CD4-positive, alpha-beta T cell treated with Interleukin-10 for 1 hour (primary cell): Measurements from ENCODE around the gene USP22.
A peak's percentile ranks its signal among the peaks of the same experiment; 100 is the strongest.

Source experiments
- DNase-seq: peaks from one replicate; pipeline ENCODE4 v3.0.0-alpha.2; 2020

The USP22 gene

GRCh38 chr17:21044971-21045370 lies 2.2 kb upstream of the USP22 start:
- no peak for DNase-seq

- peak; percentile 96 for DNase-seq
Observed at GRCh38 chr17:21043296-21044232, 753 bp upstream of the USP22 start.

GRCh38 chr17:21041741-21042457 lies 912 bp downstream of the USP22 start:
- peak; percentile 75 for DNase-seq

- peak; percentile 57 for DNase-seq
Observed at GRCh38 chr17:21039839-21040575, 2.8 kb downstream of the USP22 start.

- DNase-seq, result no peak
Observed at GRCh38 chr17:21037117-21037803, 5.6 kb downstream of the USP22 start.

GRCh38 chr17:21036361-21036881 lies 6.4 kb downstream of the USP22 start:
- DNase-seq, result no peak

GRCh38 chr17:21035406-21035805 lies 7.4 kb downstream of the USP22 start:
- DNase-seq, result no peak

- peak; percentile 60 for DNase-seq
Observed at GRCh38 chr17:21034340-21035235, 8.2 kb downstream of the USP22 start.

GRCh38 chr17:21033350-21033749 lies 9.5 kb downstream of the USP22 start:
- DNase-seq, result no peak

GRCh38 chr17:21031756-21032396 lies 10.9 kb downstream of the USP22 start:
- DNase-seq, result no peak

GRCh38 chr17:21030375-21030774 lies 12.4 kb downstream of the USP22 start:
- no peak for DNase-seq

GRCh38 chr17:21029515-21029914 lies 13.3 kb downstream of the USP22 start:
- no peak for DNase-seq

GRCh38 chr17:21029036-21029435 lies 13.8 kb downstream of the USP22 start:
- DNase-seq, result no peak

- no peak for DNase-seq
Observed at GRCh38 chr17:21028192-21028591, 14.6 kb downstream of the USP22 start.

- no peak for DNase-seq
Observed at GRCh38 chr17:21027031-21027430, 15.8 kb downstream of the USP22 start.

GRCh38 chr17:21025451-21025850 lies 17.4 kb downstream of the USP22 start:
- no peak for DNase-seq

- no peak for DNase-seq
Observed at GRCh38 chr17:21024024-21024423, 18.8 kb downstream of the USP22 start.

- no peak for DNase-seq
Observed at GRCh38 chr17:21021208-21021803, 21.5 kb downstream of the USP22 start.

- no peak for DNase-seq
Observed at GRCh38 chr17:21020622-21021021, 22.2 kb downstream of the USP22 start.

GRCh38 chr17:21019976-21020586 lies 22.7 kb downstream of the USP22 start:
- DNase-seq, result peak; percentile 57
